DND-41 (cell line): ENCODE measurements around the gene EDN2.
A peak's percentile ranks its signal among the peaks of the same experiment; 100 is the strongest.

Experiments
- ATAC-seq: fragments of 200-7000 bp; cut with Tn5 transposase; 3 replicates; pipeline ENCODE4 v1.9.1; 2021; ENCODE audit warnings: low read depth; ENCODE audit not compliant: insufficient read depth
- DNase-seq: peaks from one replicate; pipeline ENCODE4 v3.0.0-alpha.2; 2020
- H2AFZ ChIP-seq: 2 replicates; pipeline ENCODE4 v1.6.0; 2012; ENCODE audit warnings: low read depth, low read length
- H3K27ac ChIP-seq: 2 replicates; pipeline ENCODE4 v1.5.1; 2012; ENCODE audit warnings: low read length, inconsistent platforms
- H3K27me3 ChIP-seq: fragments of 200-600 bp; sonication (generic); 2 replicates; pipeline ENCODE4 v1.6.0; 2012; ENCODE audit warnings: low read length, mild to moderate bottlenecking, inconsistent platforms; ENCODE audit not compliant: insufficient read depth, poor library complexity
- H3K36me3 ChIP-seq: 2 replicates; pipeline ENCODE4 v1.5.1; 2012; ENCODE audit warnings: low read length, inconsistent platforms; ENCODE audit not compliant: insufficient read depth
- H3K4me1 ChIP-seq: 2 replicates; pipeline ENCODE4 v1.5.1; 2012; ENCODE audit warnings: mild to moderate bottlenecking, low read length; ENCODE audit not compliant: insufficient read depth
- H3K4me2 ChIP-seq: 2 replicates; pipeline ENCODE4 v1.6.0; 2012; ENCODE audit warnings: mild to moderate bottlenecking, moderate library complexity, low read length, inconsistent platforms; ENCODE audit not compliant: insufficient read depth
- H3K4me3 ChIP-seq, 2 experiments: fragments of 200-600 bp in 1 of 2; shearing (Covaris generic) in 1 of 2; 2 replicates each; pipeline ENCODE4 v1.5.1; 2012 to 2016; ENCODE audit warnings: inconsistent platforms in 2 of 2, low read length in 2 of 2, mild to moderate bottlenecking in 2 of 2, low read depth in 1 of 2, moderate library complexity in 1 of 2
- H3K79me2 ChIP-seq: 2 replicates; pipeline ENCODE4 v1.6.0; 2012; ENCODE audit warnings: low read length, inconsistent platforms; ENCODE audit not compliant: insufficient read depth
- H3K9ac ChIP-seq: 2 replicates; pipeline ENCODE4 v1.6.0; 2012; ENCODE audit warnings: low read depth, mild to moderate bottlenecking, inconsistent platforms, low read length, moderate library complexity
- H3K9me3 ChIP-seq: 2 replicates; pipeline ENCODE4 v1.5.1; 2012; ENCODE audit warnings: low read length, moderate library complexity, mild to moderate bottlenecking, inconsistent platforms; ENCODE audit not compliant: insufficient read depth, severe bottlenecking
- H4K20me1 ChIP-seq: 2 replicates; pipeline ENCODE4 v1.6.0; 2012; ENCODE audit warnings: low read length; ENCODE audit not compliant: insufficient read depth
- CTCF ChIP-seq: IDR thresholded peaks from 2 replicates; pipeline ENCODE4 v1.5.1; 2012; ENCODE audit warnings: borderline replicate concordance, low read length, moderate library complexity, mild to moderate bottlenecking; ENCODE audit not compliant: poor library complexity, severe bottlenecking; ENCODE audit errors: extremely low read depth
- EZH2 ChIP-seq: IDR thresholded peaks from 3 replicates; pipeline ENCODE4 v1.6.1; 2012; ENCODE audit warnings: borderline replicate concordance, low read depth, mild to moderate bottlenecking, moderate library complexity, low read length, inconsistent platforms; ENCODE audit not compliant: severe bottlenecking

EDN2 gene

GRCh38 chr1:41516168-41517061, 31.9 kb upstream of the EDN2 start:
- Histone ChIP-seq H3K36me3 (peaks cover 97% of the 10 kb centered on the region), H3K79me2 (peaks cover 5% of the 10 kb centered on the region; the same call in 1 of the 2 replicates), H2AFZ (no peak overlapping the region), H3K4me2 (no peak overlapping the region), H3K4me3 (no peak overlapping the region), H3K4me1 (no peaks in the 10 kb centered on the region), H3K9ac (no peak overlapping the region), H4K20me1 (peaks cover 74% of the 10 kb centered on the region), H3K27me3 (no peaks in the 10 kb centered on the region), H3K9me3 (no peaks in the 10 kb centered on the region), H3K27ac (no peak overlapping the region; the same call in 1 of the 2 replicates)
- TF ChIP-seq CTCF (peak; percentile 63), EZH2 (no peak)
- DNase-seq = no peak
- ATAC-seq = peak; percentile 41; the same call in 1 of the 3 replicates

- Histone ChIP-seq H3K9me3 (no peaks in the 10 kb centered on the region), H3K27ac (no peak overlapping the region), H3K4me2 (no peak overlapping the region), H2AFZ (no peak overlapping the region), H3K9ac (no peak overlapping the region), H3K27me3 (no peaks in the 10 kb centered on the region), H3K4me3 (no peak overlapping the region), H4K20me1 (peaks cover 74% of the 10 kb centered on the region), H3K79me2 (peaks cover 5% of the 10 kb centered on the region; the same call in 1 of the 2 replicates), H3K36me3 (peaks cover 97% of the 10 kb centered on the region), H3K4me1 (no peaks in the 10 kb centered on the region)
- no peak for ATAC-seq
- no peak for DNase-seq
- TF ChIP-seq EZH2 = no peak
- no peak for TF ChIP-seq CTCF
Observed at GRCh38 chr1:41515778-41516167, 31.3 kb upstream of the EDN2 start.

GRCh38 chr1:41515131-41515678, 30.7 kb upstream of the EDN2 start:
- H2AFZ ChIP-seq = no peak overlapping the region
- H3K27ac ChIP-seq = no peak overlapping the region
- no peaks in the 10 kb centered on the region for H3K4me1 ChIP-seq
- no peaks in the 10 kb centered on the region for H3K9me3 ChIP-seq
- no peak overlapping the region for H3K9ac ChIP-seq
- H3K4me2 ChIP-seq = no peak overlapping the region
- H3K79me2 ChIP-seq = peaks cover 2% of the 10 kb centered on the region; the same call in 1 of the 2 replicates
- no peak for ATAC-seq
- TF ChIP-seq EZH2 = no peak
- no peak for TF ChIP-seq CTCF
- no peaks in the 10 kb centered on the region for H3K27me3 ChIP-seq
- H4K20me1 ChIP-seq = peaks cover 71% of the 10 kb centered on the region
- peaks cover 97% of the 10 kb centered on the region for H3K36me3 ChIP-seq
- no peak for DNase-seq
- H3K4me3 ChIP-seq = no peak overlapping the region
